Gastroesophageal sphincter (tissue), 4 donors: ENCODE data around the gene FER. TPM values are rescaled to one million over a fixed set of nuclear protein-coding genes. Genes with fewer than 3 reads are reported as not detected.

Experiments used
- ATAC-seq: fragments of 150-250 bp; one replicate; pipeline ENCODE4 v1.9.1; 2016; ENCODE audit warnings: mild to moderate bottlenecking, moderate library complexity
- H3K27ac ChIP-seq, 4 donors: fragments of 200-600 bp; sonication (generic) in 3 of 4; 1 replicate in 3 of 4; 2 replicates in 1 of 4; pipeline ENCODE4 v1.5.1; 2016 to 2019
- H3K27me3 ChIP-seq: fragments of 200-600 bp; sonication (generic); one replicate; pipeline ENCODE4 v1.5.1; 2019
- H3K36me3 ChIP-seq, 2 donors: fragments of 200-600 bp; sonication (generic); one replicate each; pipeline ENCODE4 v1.5.1; 2019; ENCODE audit warnings: control low read depth in 1 of 2
- H3K4me1 ChIP-seq, 3 donors: fragments of 200-600 bp; sonication (generic); 1 replicate in 2 of 3; 2 replicates in 1 of 3; pipeline ENCODE4 v1.5.1; 2016 to 2019; ENCODE audit warnings: control low read depth in 2 of 3
- H3K4me3 ChIP-seq, 2 donors: fragments of 200-600 bp; sonication (generic); one replicate each; pipeline ENCODE4 v1.5.1; 2019; ENCODE audit warnings: mild to moderate bottlenecking in 1 of 2, moderate library complexity in 1 of 2
- H3K9me3 ChIP-seq, 3 donors: fragments of 200-600 bp; sonication (generic); one replicate each; pipeline ENCODE4 v1.5.1; 2017 to 2019; ENCODE audit warnings: control low read depth in 2 of 3
- EP300 ChIP-seq: sonication (generic); formaldehyde crosslinking; IDR thresholded peaks from one replicate; pipeline ENCODE4 v1.6.1; 2017; ENCODE audit warnings: antibody characterized with exemption, mild to moderate bottlenecking
- POLR2A ChIP-seq, 2 donors: fragments of 450-650 bp; IDR thresholded peaks; one replicate each; pipeline ENCODE4 v1.6.1; 2017; ENCODE audit warnings: antibody characterized with exemption in 2 of 2, mild to moderate bottlenecking in 2 of 2, moderate library complexity in 1 of 2
- POLR2AphosphoS5 ChIP-seq: sonication (generic); formaldehyde crosslinking; IDR thresholded peaks from one replicate; pipeline ENCODE4 v1.6.1; 2017; ENCODE audit warnings: antibody characterized with exemption
- WGBS, 2 donors: methylation state at CpG; one replicate each; pipeline ENCODE4 v1.1.5; 2018; ENCODE audit warnings: low coverage in 1 of 2; 5-methylcytosine and 5-hydroxymethylcytosine counted together
- total RNA-seq, 4 donors: library from RNA; depleted of rRNA; stranded (reverse); fragments of >200 nt; gene quantifications; one replicate each; pipeline ENCODE4 v1.1.0, GENCODE V29; 2016
- TF ChIP-seq, protein P1 (sequence below), 4 experiments: fragments of 200-600 bp in 2 of 4; fragments of 450-650 bp in 2 of 4; sonication (generic) in 1 of 4; IDR thresholded peaks; one replicate each; pipeline ENCODE4 v1.5.1; 2017 to 2019; ENCODE audit warnings: antibody characterized with exemption in 4 of 4, mild to moderate bottlenecking in 2 of 4, moderate library complexity in 2 of 4

The FER gene
- total RNA-seq, 4 donors from 2014 or later: 23.2 to 45.3 (median 32.5) TPM

DNA sequence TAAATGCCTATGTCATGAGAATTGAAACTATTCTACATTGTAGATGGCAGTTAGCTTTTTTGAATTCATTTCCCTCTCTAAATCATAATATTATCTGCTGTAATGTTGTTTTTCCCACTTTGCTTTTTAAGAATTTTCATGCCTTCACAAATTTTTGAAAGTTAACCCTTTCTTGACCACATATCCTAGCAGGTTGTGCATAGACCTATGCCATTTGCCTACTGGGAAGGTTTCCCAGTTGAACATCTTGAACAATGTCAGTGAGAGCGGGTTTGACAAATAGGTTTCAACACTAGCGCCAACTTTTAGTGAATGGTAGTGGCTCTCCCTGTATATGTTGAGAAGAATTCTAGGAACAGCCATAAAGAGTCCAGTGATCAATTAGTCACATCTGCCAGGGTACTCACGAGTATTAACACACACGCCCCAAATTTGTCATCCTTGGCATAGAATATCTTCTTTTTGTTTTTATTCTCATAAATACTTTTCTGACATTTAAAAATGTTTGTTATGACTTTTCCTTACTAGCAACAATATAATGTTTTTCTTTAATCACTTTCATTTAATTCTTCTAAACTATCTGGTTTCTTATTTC lies 354.5 kb downstream of the FER start:
- Histone ChIP-seq H3K36me3 (no peaks in the 10 kb centered on the region), H3K9me3 (no peaks in the 10 kb centered on the region), H3K4me3 (no peak overlapping the region), H3K27ac (no peak overlapping the region), H3K4me1 (peaks cover 0 to 17% (median 0%) of the 10 kb centered on the region in 3 donors), H3K27me3 (no peaks in the 10 kb centered on the region)
- 68 to 70% methylated on average over 2 to 4 of the region's 4 CpGs for WGBS, 2 donors
- ATAC-seq: no peak
- TF ChIP-seq POLR2A (IDR thresholded peaks at IDR 0.05) (no peak), POLR2AphosphoS5 (no peak), EP300 (no peak)
- TF ChIP-seq, protein P1, sequence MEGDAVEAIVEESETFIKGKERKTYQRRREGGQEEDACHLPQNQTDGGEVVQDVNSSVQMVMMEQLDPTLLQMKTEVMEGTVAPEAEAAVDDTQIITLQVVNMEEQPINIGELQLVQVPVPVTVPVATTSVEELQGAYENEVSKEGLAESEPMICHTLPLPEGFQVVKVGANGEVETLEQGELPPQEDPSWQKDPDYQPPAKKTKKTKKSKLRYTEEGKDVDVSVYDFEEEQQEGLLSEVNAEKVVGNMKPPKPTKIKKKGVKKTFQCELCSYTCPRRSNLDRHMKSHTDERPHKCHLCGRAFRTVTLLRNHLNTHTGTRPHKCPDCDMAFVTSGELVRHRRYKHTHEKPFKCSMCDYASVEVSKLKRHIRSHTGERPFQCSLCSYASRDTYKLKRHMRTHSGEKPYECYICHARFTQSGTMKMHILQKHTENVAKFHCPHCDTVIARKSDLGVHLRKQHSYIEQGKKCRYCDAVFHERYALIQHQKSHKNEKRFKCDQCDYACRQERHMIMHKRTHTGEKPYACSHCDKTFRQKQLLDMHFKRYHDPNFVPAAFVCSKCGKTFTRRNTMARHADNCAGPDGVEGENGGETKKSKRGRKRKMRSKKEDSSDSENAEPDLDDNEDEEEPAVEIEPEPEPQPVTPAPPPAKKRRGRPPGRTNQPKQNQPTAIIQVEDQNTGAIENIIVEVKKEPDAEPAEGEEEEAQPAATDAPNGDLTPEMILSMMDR (IDR thresholded peaks at IDR 0.05): no peak

DNA sequence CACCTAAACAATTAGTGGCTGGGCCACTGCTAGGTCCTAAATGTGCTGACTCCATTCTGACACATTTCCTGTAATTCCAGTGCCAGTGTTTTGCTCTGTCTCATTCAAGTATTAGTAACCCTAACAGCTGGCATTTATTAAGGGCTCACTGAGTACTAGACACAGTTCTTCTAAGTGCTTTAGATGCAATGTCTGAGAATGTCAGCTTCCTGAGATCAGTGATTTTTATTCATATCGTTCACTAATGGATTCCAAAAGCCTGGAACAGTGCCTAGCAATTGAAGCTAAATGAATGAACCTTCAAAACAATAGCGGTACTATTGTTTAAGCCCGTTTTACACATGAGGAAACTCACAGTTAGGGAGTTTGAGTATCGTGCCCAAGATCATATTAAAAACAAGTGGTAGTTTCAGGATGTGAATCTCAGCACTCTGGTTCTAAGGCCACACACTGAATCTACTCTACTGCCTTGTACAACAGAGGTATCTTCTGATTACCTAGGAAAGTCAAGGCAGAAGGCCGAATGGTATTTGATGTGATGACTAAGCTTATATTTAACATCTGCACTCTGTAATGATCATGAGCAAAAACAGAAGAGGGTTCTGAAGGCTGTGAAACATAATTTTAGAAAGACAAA lies 358.1 kb downstream of the FER start:
- peaks cover 0 to 17% (median 0%) of the 10 kb centered on the region in 3 donors for H3K4me1 ChIP-seq
- H3K4me3 ChIP-seq: no peak overlapping the region
- H3K27ac ChIP-seq: peak overlapping the region in 1 of 4 donors; percentile 39
- 24 to 52% methylated on average over 5 of the region's 5 CpGs for WGBS, 2 donors
- H3K36me3 ChIP-seq: no peaks in the 10 kb centered on the region
- TF ChIP-seq EP300: no peak
- peak; percentile 79 for TF ChIP-seq POLR2AphosphoS5
- peak; percentile 84 for ATAC-seq
- no peaks in the 10 kb centered on the region for H3K27me3 ChIP-seq
- no peaks in the 10 kb centered on the region for H3K9me3 ChIP-seq

DNA sequence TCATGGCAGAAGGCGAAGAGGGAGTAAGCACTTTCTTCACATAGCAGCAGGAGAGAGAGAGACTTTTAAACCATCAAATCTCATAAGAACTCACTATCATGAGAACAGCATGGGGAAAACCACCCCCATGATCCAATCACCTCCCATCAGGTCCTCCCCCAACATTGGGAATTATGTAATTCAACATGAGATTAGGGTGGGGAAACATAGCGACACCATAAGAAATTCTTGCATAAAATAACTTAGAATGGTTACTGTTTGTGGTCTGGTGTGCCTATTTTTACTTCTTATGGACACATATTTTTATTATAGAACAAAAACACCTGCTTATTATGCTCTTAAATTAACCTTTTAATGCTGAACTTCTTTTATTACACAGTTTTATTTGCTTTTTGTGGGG lies 364.0 kb downstream of the FER start:
- H3K27ac ChIP-seq: no peak overlapping the region
- H3K27me3 ChIP-seq: no peaks in the 10 kb centered on the region
- H3K4me1 ChIP-seq: peaks cover 0 to 3% (median 0%) of the 10 kb centered on the region in 3 donors
- TF ChIP-seq POLR2A (IDR thresholded peaks at IDR 0.05): no peak
- WGBS, 2 donors: 89 to 100% methylated on average over 1 of the region's 2 CpGs
- H3K36me3 ChIP-seq: no peaks in the 10 kb centered on the region
- no peaks in the 10 kb centered on the region for H3K9me3 ChIP-seq
- no peak overlapping the region for H3K4me3 ChIP-seq
- ATAC-seq: no peak

DNA sequence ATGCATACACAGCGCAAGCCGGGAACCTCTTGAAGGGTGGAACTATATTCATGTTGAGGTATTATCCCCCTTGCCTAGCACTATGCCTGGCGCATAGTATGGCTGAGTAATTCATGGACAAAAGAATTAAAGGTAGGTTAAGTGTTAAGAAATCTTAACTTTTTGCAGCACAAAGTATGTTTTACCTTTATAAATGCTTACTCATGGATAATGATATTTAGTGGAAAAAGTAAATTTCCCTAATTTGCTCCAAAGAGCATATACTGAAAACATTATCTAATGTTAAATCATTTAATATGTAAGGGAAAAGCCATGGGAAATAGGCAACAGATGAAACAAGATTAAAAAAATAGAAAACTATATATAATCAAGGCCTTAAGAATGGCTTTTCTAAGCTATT lies 365.9 kb downstream of the FER start:
- TF ChIP-seq EP300 (no peak), POLR2AphosphoS5 (no peak), POLR2A (IDR thresholded peaks at IDR 0.05) (no peak)
- TF ChIP-seq, protein P1 (IDR thresholded peaks at IDR 0.05): no peak
- no peaks in the 10 kb centered on the region for H3K36me3 ChIP-seq
- WGBS, 2 donors: 93 to 100% methylated on average over 3 of the region's 3 CpGs
- no peak for ATAC-seq
- H3K9me3 ChIP-seq: no peaks in the 10 kb centered on the region
- H3K4me1 ChIP-seq: no peaks in the 10 kb centered on the region
- H3K27ac ChIP-seq: no peak overlapping the region
- no peaks in the 10 kb centered on the region for H3K27me3 ChIP-seq
- no peak overlapping the region for H3K4me3 ChIP-seq

DNA sequence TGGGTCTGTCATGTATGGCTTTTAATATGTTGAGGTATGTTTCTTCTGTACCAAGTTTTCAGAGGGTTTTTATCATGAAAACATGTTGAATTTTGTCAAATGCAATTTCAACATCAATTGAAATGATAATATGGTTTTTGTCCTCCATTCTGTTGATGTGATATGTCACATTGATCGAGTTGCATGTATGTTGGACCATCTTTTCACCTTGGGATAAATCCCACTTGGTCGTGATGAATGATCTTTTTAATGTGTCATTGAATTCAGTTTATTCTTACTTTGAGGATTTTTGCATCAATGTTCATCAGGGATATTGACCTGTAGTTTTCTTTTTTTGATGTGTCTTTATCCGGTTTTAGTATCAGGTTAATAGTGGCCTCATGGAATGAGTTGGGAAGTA lies 373.5 kb downstream of the FER start:
- H3K27ac ChIP-seq: no peak overlapping the region
- no peak for ATAC-seq
- H3K4me3 ChIP-seq: no peak overlapping the region
- no peaks in the 10 kb centered on the region for H3K36me3 ChIP-seq
- H3K27me3 ChIP-seq: no peaks in the 10 kb centered on the region
- TF ChIP-seq POLR2AphosphoS5 (no peak), POLR2A (IDR thresholded peaks at IDR 0.05) (no peak), EP300 (no peak)
- TF ChIP-seq, protein P1 (IDR thresholded peaks at IDR 0.05): no peak
- 90 to 97% methylated on average over 3 of the region's 3 CpGs for WGBS, 2 donors
- H3K9me3 ChIP-seq: peaks cover 0 to 19% (median 0%) of the 10 kb centered on the region in 3 donors
- H3K4me1 ChIP-seq: no peaks in the 10 kb centered on the region
